Common myeloid progenitor, CD34-positive (primary cell): ENCODE results near the gene WNT7A.
A peak's percentile ranks its signal among the peaks of the same experiment; 100 is the strongest.

ENCODE experiments used
- CTCF ChIA-PET: fragments of 350-600 bp; sonication (Branson Sonifier 250); formaldehyde crosslinking; loops from one replicate; lab custom pipeline; 2021; ENCODE audit warnings: antibody characterized with exemption; lab: Charles Lee
- POLR2A ChIA-PET: fragments of 350-600 bp; sonication (Branson Sonifier 250); formaldehyde crosslinking; loops from one replicate; lab custom pipeline; 2021; ENCODE audit warnings: antibody characterized with exemption; lab: Charles Lee
- DNase-seq, 3 donors: peaks; one replicate each; pipeline versions ENCODE4 v3.0.0 to v3.0.0-alpha.2; 2013
- H3K27ac ChIP-seq, 2 experiments: 1 replicate in 1 of 2; 2 replicates in 1 of 2; pipeline ENCODE4 v1.7.0; 2013; ENCODE audit warnings: inconsistent platforms in 2 of 2, low read length in 2 of 2, mild to moderate bottlenecking in 2 of 2, low read depth in 1 of 2, moderate library complexity in 1 of 2; ENCODE audit not compliant: severe bottlenecking in 2 of 2, insufficient read depth in 1 of 2, poor library complexity in 1 of 2
- H3K27me3 ChIP-seq, 5 experiments: replicated peaks in 2 of 5; 1 replicate in 3 of 5; 2 replicates in 2 of 5; pipeline versions ENCODE4 v1.6.1 to v1.7.0; 2013; ENCODE audit warnings: low read length in 4 of 5, mild to moderate bottlenecking in 2 of 5, moderate library complexity in 2 of 5, inconsistent platforms in 1 of 5; ENCODE audit not compliant: insufficient read depth in 5 of 5, control insufficient read depth in 4 of 5
- H3K36me3 ChIP-seq, 4 experiments: 1 replicate in 2 of 4; 2 replicates in 2 of 4; pipeline versions ENCODE4 v1.6.1 to v1.7.0; 2013; ENCODE audit warnings: low read length in 3 of 4, control low read depth in 1 of 4, mild to moderate bottlenecking in 1 of 4; ENCODE audit not compliant: control insufficient read depth in 4 of 4, insufficient read depth in 4 of 4
- H3K4me1 ChIP-seq, 4 experiments: 1 replicate in 3 of 4; 2 replicates in 1 of 4; pipeline versions ENCODE4 v1.6.1 to v1.7.1; 2013; ENCODE audit warnings: low read length in 3 of 4, mild to moderate bottlenecking in 3 of 4, control low read depth in 1 of 4, inconsistent platforms in 1 of 4, moderate library complexity in 1 of 4; ENCODE audit not compliant: control insufficient read depth in 4 of 4, insufficient read depth in 4 of 4; ENCODE audit errors: control extremely low read depth in 1 of 4
- H3K4me3 ChIP-seq, 7 experiments: 1 replicate in 4 of 7; 2 replicates in 3 of 7; pipeline versions ENCODE4 v1.5.1 to v1.7.0; 2013; ENCODE audit warnings: mild to moderate bottlenecking in 7 of 7, low read length in 6 of 7, moderate library complexity in 6 of 7, inconsistent platforms in 2 of 7, low read depth in 2 of 7, control low read depth in 1 of 7; ENCODE audit not compliant: insufficient read depth in 4 of 7, control insufficient read depth in 1 of 7; ENCODE audit errors: extremely low read depth in 1 of 7
- H3K9me3 ChIP-seq, 5 experiments: 1 replicate in 4 of 5; 2 replicates in 1 of 5; pipeline versions ENCODE4 v1.6.1 to v1.7.1; 2013; ENCODE audit warnings: low read length in 4 of 5, mild to moderate bottlenecking in 2 of 5, inconsistent platforms in 1 of 5, low read depth in 1 of 5, moderate library complexity in 1 of 5; ENCODE audit not compliant: control insufficient read depth in 4 of 5, insufficient read depth in 2 of 5; ENCODE audit errors: control extremely low read depth in 1 of 5
- whole genome bisulfite sequencing: methylation state at CpG from one replicate; pipeline ENCODE4 v1.1.5; 2013; ENCODE audit not compliant: insufficient coverage; 5-methylcytosine and 5-hydroxymethylcytosine counted together

Gene WNT7A

DNA sequence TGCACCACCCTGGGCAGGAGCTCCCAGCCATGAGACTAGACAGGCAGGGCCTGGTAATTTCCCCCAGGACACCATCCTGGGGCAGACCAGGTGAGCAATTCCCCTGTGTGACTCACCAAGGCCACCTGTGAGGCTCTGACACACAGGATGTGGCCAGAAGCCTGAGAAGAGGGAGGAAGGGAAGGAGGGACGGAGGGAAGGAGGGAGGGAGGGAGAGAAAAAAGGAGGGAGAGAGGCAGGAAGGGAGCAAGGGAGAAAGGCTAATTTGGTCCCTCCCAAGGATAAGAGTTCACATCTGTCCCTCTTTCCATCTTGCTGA lies 25.9 kb downstream of the WNT7A start:
- peaks cover 0 to 2% (median 0%) of the 10 kb centered on the region in 5 experiments for H3K27me3 ChIP-seq
- peaks cover 0 to 29% (median 16%) of the 10 kb centered on the region in 4 experiments for H3K4me1 ChIP-seq
- H3K36me3 ChIP-seq: no peaks in the 10 kb centered on the region
- H3K9me3 ChIP-seq: no peaks in the 10 kb centered on the region
- peak in 1 of 3 donors; percentile 24 for DNase-seq
- ChIA-PET POLR2A (no interaction called here), CTCF (interaction anchor here (1.2 to 1.7 kb wide), 3 partner anchors 18 to 197 kb away, joined by 3 to 7 read pairs (median 5); partner anchors contain the start of gene WNT7A)
- WGBS: 60% methylated on average over 1 of the region's 1 CpG
- H3K4me3 ChIP-seq: no peak overlapping the region
- H3K27ac ChIP-seq: no peak overlapping the region

DNA sequence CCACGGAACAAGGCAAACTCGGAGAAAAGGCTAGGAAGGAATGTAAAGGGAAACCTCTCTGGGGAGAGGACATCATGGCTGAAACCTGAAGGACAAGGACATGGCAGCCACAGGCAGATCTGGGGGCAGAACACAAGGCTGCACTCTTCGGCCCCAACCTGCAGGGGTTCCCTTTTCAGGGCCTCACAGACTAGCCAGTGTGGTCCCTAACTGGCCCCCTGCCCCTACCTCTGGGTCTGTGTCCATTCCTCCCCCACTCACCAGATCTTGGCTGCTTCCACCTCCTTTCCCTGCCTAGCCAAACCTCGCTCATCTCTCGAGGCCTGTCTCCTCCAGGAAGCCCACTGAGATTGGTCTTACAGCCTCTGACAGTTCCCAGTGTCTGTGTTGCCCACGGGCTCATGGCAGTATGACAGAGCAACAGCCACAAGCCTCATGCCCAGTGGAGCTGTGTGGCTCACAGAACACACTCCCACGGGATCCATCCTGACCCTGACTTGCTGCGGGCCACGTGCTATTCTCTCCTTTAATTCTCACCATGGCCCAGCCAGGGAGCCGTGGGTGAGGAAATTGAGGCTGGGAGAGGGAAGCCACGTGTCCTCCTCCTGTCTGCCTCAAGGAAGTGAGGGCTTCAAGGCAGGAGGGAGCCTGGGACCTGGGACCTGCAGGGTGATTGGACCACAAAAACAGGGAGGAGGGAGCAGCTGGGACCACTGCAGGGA lies 26.5 kb downstream of the WNT7A start:
- H3K4me3 ChIP-seq: no peak overlapping the region
- POLR2A ChIA-PET: no interaction called here
- peaks cover 0 to 2% (median 0%) of the 10 kb centered on the region in 5 experiments for H3K27me3 ChIP-seq
- H3K9me3 ChIP-seq: no peaks in the 10 kb centered on the region
- peaks cover 0 to 29% (median 16%) of the 10 kb centered on the region in 4 experiments for H3K4me1 ChIP-seq
- no peak for DNase-seq
- 79% methylated on average over 8 of the region's 11 CpGs for WGBS
- no peaks in the 10 kb centered on the region for H3K36me3 ChIP-seq
- CTCF ChIA-PET: interaction anchor here (1.2 to 1.7 kb wide), 2 partner anchors 18 to 196 kb away, joined by 3 to 5 read pairs; no protein-coding TSS in a partner anchor
- no peak overlapping the region for H3K27ac ChIP-seq

DNA sequence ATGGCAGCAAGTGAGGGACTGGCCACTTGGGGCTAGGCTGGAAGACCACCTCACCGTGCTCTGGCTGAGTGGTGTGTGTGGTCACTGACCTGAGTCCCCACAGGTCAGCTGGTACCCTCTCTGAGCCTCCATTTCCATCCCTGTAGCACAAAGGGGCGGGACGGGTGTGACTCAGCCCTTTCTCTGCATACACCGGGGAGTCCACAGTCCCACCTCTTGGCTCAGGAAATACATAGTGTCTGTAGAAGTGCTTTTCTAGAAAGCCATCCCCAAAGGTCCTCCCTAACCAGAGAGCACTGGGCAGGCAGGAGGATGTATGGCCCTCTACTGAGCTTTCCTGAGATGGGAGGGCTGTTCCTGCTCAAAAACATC lies 27.2 kb downstream of the WNT7A start:
- WGBS: 0% methylated on average over 1 of the region's 4 CpGs
- DNase-seq: peak in 2 of 3 donors; percentile 65 to 70

DNA sequence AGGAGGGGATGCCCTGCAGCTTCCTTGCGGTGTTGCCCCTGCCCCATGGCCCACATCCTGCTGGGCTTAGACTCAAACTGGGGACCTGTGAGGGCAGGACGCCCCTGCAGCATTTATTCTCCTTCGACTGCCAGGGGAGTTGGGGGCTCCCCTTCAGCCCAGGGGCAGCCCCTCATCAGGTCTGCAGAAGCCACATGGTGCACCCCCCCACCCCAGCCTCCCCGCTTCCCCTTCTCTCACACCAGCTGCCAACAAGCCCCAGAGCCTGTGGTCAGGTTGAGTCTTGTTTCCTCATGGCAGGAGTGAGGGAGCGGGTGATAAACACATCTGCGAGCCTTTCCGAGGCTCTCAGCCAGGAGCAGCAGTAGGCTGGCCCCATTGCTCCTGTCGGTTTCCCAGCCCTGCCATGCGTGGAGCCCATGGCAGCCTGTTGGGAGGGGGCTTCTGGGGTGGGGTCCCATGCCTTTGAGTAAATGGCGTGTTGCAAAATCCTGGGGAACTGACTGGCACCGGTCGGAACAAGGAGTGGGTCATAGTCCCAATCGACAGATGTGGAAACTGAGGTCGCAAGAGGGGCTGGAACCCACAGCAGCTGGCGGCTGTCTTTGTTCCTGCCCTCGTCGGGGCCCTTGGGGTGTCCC lies 27.8 kb downstream of the WNT7A start:
- H3K36me3 ChIP-seq: no peaks in the 10 kb centered on the region
- ChIA-PET POLR2A (no interaction called here), CTCF (interaction anchor here (1.2 kb wide), 1 partner anchor 29 kb away, joined by 3 read pairs; no protein-coding TSS in a partner anchor)
- H3K27ac ChIP-seq: no peak overlapping the region
- H3K27me3 ChIP-seq: peaks cover 0 to 2% (median 0%) of the 10 kb centered on the region in 5 experiments
- H3K4me1 ChIP-seq: peaks cover 0 to 29% (median 16%) of the 10 kb centered on the region in 4 experiments
- WGBS: 61% methylated on average over 12 of the region's 17 CpGs
- no peaks in the 10 kb centered on the region for H3K9me3 ChIP-seq
- H3K4me3 ChIP-seq: no peak overlapping the region
- DNase-seq: peak; percentile 55 to 96 (median 94)

More for the DNA sequence above, 27.2 kb downstream of the WNT7A start:
- Histone ChIP-seq H3K4me3 (no peak overlapping the region), H3K36me3 (no peaks in the 10 kb centered on the region), H3K4me1 (peaks cover 0 to 29% (median 16%) of the 10 kb centered on the region in 4 experiments), H3K27ac (no peak overlapping the region), H3K27me3 (peaks cover 0 to 2% (median 0%) of the 10 kb centered on the region in 5 experiments), H3K9me3 (no peaks in the 10 kb centered on the region)
- ChIA-PET CTCF (interaction anchor here (1.2 kb wide), 1 partner anchor 29 kb away, joined by 3 read pairs; no protein-coding TSS in a partner anchor), POLR2A (no interaction called here)

DNA sequence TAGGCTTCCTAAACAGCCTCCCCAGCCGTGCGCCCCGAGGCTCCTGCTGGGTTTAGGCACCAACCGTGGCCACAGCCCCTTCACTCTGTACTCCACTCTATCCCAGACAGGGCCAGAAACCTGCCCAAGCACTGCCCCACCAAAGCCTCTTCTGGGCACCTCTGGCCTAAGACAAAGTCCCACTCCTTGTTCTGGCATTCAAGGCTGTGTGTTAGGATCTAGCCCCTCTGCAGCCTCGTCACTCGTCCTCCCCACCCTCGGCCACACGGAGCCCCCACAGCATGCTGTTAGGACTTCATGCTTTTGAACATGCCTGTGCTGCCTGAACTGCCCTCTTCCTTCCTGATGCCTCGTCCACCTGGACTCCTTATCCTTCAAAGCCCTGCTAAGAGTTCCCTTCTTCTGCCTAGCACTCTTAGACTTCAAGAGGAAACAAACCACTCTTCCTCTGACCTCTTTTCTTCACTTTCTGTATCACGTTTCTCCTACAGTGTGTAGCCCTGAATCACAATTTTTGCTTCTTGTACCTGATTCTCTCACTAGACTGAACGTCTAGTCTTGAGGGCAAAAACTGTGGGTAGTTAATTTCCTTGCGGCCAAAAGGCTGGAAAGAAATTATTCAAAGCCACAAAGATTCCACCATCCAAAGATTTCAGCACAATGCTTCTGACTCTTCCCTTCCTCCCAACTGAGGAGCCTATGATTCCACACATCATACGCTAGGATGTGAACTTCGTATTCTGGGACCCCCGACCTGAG lies 28.6 kb downstream of the WNT7A start:
- POLR2A ChIA-PET: no interaction called here
- H3K27me3 ChIP-seq: peaks cover 0 to 2% (median 0%) of the 10 kb centered on the region in 5 experiments
- CTCF ChIA-PET: no interaction called here
- peaks cover 0 to 29% (median 16%) of the 10 kb centered on the region in 4 experiments for H3K4me1 ChIP-seq
- H3K36me3 ChIP-seq: no peaks in the 10 kb centered on the region
- H3K9me3 ChIP-seq: no peaks in the 10 kb centered on the region
- 67% methylated on average over 11 of the region's 15 CpGs for WGBS
- no peak for DNase-seq
- no peak overlapping the region for H3K27ac ChIP-seq
- no peak overlapping the region for H3K4me3 ChIP-seq

DNA sequence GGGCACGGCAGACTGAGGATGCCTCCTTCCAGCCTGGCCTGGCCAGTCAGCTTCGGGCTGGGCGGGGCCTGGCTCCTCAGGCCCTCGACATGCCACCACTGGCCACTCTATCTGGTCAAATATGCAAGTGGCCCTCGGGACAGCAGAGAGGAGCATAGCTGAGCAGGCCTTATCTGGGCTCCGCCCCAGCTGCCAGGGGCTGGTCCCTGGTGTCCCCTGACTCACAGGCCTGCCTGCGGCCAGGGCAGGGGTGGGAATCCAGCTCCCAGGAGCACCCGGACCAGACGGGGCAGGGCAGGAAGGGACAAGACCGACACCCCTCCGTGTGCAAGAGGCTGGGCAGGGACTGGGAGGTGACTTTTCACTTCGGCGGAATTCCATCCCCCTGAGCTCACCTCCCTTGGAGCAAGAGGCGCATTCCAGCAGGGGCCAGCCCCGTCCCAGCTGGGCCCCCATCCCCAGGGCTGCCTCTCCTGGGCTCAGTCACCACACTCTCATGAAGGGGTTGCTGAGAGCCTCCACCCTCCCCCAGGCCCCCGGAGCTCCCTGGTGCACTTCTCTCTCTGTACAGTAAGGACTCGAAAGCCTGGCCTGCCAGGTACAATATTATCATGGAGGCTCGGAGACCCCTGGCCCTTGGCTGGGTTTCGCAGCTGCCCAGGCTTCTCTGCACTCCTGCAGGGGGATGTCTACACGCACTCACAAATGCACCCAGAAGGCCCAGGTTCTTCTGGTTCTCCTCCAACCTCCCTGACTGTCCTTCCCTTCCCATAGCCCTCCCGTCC lies 29.5 kb downstream of the WNT7A start:
- Histone ChIP-seq H3K4me3 (no peak overlapping the region), H3K27me3 (peaks cover 0 to 2% (median 0%) of the 10 kb centered on the region in 5 experiments), H3K27ac (no peak overlapping the region), H3K9me3 (no peaks in the 10 kb centered on the region), H3K4me1 (peaks cover 0 to 29% (median 16%) of the 10 kb centered on the region in 4 experiments), H3K36me3 (no peaks in the 10 kb centered on the region)
- whole genome bisulfite sequencing: 98% methylated on average over 16 of the region's 21 CpGs
- ChIA-PET POLR2A (no interaction called here), CTCF (interaction anchor here (2.1 kb wide), 1 partner anchor 31 kb away, joined by 7 read pairs; no protein-coding TSS in a partner anchor)
- DNase-seq: no peak
